Fibroblast of the conjunctiva (primary cell): ENCODE measurements around the gene CTNND1.
A peak's percentile ranks its signal among the peaks of the same experiment; 100 is the strongest.
"Not testable (repeated sequence)": the region's sequence is repeated elsewhere in the genome, so short reads cannot be mapped to it uniquely, and the experiment has no call there.

ENCODE experiments used
- DNase-seq: peaks from one replicate; pipeline ENCODE4 v3.0.0-alpha.2; 2010; ENCODE audit warnings: low read depth

The CTNND1 gene

GRCh38 chr11:57793351-57794115, 31.9 kb downstream of the CTNND1 start:
- no peak for DNase-seq

DNA sequence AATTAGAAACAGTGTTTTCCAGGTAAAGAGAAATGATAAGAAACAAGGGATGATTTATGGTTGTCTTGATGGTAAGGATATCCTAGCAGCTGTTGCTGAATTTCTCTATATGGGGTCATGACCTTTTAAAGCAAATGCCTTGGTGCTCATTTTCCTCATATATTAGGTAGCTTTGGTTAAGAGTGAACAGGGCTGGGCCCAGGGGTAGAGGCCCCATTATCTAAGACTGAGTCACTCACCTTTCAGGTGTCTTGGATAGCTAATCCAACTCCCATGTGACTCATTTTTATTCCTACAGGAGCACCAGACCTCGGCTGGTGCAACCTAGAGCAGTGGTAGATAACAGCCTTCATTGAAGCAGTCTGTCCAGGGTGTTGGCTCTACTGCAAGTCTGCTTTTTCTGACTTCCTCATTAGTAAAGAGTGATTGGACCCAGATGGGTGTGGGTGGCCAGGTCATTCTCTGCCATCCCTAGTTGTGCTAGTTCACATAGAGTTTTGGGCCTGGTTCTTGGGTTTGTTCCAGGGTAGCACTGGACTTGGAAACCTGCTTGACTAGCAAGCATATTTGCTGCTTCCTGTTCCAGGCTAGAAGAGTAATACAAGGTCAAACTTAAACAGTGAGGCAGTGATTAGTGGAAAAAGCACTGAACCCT, 37.4 kb downstream of the CTNND1 start:
- DNase-seq = peak; percentile 52

- DNase-seq = peak; percentile 56
These were observed 39.0 kb downstream of the CTNND1 start for GRCh38 chr11:57800444-57801182.

DNA sequence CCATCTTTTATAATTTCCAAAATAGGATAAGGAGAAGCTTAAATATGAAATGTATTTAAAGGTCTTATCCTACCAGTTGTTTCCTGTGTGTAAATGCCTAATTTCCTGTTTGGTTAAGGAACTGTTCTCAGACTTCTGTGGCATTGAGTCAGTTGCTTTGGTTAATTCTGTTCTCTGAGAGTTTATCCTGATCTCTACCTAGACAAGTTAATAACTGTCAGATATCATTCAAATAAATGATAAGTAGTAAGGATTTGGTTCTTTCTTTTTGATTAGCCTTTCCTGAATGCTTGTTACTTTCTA, 39.5 kb downstream of the CTNND1 start:
- DNase-seq = no peak

DNA sequence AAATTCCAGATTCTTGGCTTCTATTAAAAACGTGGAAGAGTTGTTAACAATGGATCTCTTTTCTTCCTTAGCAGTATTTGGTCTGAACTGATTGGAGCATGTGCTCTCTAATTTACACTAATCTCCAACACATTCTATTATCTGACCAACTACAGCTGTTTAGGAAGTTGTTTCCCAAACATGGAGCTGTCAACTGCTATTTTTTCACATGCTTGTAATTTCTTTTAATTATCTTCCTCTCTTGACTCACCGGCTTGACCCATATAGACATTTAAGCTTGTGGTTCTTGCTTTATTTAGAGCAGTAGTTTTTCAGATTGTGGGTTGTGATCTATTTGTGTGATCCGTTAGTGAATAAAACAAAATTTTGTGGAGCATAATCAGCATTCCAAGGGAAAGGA, 40.8 kb downstream of the CTNND1 start:
- no peak for DNase-seq

GRCh38 chr11:57804466-57804865, 42.9 kb downstream of the CTNND1 start:
- DNase-seq = no peak

GRCh38 chr11:57805780-57806179, 44.2 kb downstream of the CTNND1 start:
- no peak for DNase-seq

GRCh38 chr11:57812634-57813033, 51.0 kb downstream of the CTNND1 start:
- no peak for DNase-seq

DNA sequence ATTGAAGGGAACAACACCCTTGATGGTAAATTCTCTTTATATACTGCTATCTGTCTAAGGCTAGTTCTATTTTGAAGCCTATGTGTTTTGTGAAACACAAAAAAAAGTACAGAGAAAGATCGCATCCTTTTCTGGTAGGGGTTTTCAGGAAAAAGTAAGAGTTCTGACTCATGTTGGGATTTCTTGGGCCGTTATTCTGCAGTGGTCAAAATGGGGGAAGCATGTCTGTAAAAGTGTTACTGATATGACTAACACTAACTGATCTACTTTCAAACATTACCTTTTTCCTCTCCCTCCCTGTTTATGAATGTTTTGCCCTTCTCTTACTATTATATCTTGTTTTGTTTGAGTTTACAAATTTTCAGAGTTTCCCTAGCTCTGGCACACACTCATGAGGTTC, 53.9 kb downstream of the CTNND1 start:
- no peak for DNase-seq

GRCh38 chr11:57815877-57816276, 54.3 kb downstream of the CTNND1 start:
- no peak for DNase-seq

DNA sequence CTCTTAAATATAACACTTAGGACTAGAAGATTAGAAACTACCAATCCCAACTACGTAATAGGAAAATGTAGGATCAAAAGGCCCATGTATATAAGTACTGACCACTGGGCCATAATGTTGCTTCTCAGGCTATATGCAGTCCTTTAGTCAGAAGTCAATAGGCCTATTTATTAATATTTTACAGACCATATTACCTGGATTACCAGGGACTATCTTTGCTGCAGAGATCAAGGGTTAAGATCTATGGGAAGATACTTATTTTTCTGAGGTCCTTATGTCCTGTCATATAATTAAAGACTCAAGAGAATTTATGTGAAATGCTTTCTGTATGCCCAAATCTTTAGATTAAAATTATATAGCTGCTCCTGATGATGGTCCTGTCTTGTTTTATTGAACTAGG, 57.2 kb downstream of the CTNND1 start:
- DNase-seq = no peak

GRCh38 chr11:57819252-57819979, 57.8 kb downstream of the CTNND1 start:
- no peak for DNase-seq

GRCh38 chr11:57823859-57824258, 62.3 kb downstream of the CTNND1 start:
- DNase-seq = no peak

DNA sequence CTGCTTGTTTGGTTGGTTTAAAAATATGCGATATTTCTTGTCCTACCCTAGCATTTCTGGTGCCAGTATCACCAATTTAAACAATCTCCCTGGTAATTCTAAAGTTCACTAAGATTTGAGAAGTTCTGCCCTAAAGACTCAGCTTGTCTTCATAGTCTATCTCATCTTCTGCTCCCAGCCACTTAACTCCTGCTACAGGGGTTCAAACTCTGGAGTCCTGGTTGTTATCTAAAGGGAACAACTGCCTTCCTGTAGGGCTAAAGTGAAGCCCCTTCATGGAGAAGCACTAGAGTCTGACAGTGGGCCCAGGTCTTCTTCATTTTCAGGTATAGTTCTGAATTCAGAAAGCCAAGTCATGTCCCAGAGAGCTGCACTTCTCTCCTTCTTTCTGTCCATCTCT, 73.2 kb downstream of the CTNND1 start:
- no peak for DNase-seq

DNA sequence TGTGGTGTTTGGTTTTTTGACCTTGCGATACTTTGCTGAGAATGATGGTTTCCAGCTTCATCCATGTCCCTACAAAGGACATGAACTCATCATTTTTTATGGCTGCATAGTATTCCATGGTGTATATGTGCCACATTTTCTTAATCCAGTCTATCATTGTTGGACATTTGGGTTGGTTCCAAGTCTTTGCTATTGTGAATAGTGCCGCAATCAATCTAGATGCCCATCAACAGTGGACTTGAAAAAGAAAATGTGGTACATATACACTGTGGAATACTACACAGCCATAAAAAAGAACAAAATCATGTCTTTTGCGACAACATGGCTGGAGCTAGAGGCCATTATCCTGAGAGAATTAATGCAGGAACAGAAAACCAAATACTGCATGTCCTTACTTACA, 77.0 kb downstream of the CTNND1 start:
- not testable (repeated sequence) for DNase-seq

DNA sequence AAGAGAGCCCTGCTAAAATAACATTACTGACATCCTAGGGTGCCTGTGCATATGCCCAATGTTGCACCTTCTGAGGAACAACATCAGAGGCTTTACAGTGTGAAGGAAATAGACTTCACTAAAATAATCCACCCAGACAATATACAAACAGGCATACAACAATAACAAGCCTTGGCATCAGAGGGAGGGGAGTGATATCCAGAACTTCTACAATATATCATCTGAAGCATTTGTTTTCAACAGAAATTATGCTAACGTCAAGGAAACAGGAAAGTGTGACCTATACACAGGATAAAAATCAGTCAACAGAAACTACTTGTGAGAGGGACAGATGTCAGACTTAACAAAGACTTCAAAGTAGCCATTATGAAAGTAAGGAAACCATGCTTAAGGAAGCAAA, 81.3 kb downstream of the CTNND1 start:
- DNase-seq = no peak

GRCh38 chr11:57867966-57868365, 106.4 kb downstream of the CTNND1 start:
- DNase-seq = no peak

DNA sequence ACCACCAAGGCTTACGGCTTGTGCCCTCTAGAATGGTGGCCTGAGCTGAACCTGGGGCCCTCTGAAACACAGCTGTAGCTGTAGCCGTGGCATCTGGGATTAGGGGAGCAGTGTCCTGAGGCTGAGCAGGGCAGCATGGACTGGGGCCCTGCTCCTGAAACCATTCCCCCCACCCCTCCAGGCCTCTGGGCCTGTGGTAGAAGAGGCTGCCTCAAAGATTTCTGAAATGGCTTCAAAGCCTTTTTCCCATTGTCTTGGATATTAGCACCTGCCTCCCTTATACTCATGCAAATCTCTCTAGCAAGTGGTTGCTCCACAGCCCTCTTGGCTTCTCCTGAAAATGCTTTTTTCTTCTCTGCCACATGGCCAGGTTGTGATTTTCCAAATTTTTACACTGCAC, 106.9 kb downstream of the CTNND1 start:
- DNase-seq = no peak
